IMR-90 (cell line): Measurements from ENCODE around the gene HNRNPM.

ENCODE experiments used
- RFX5 ChIP-seq: IDR thresholded peaks from 2 replicates; pipeline ENCODE4 v1.8.0; 2012; ENCODE audit warnings: low read depth, mild to moderate bottlenecking, low read length, moderate library complexity
- TF ChIP-seq, protein P1 (sequence below): conservative IDR thresholded peaks from 2 replicates; pipeline ENCODE4 v1.5.1; 2012; ENCODE audit warnings: mild to moderate bottlenecking, low read depth, low read length, improper control_type of control experiment

DNA sequence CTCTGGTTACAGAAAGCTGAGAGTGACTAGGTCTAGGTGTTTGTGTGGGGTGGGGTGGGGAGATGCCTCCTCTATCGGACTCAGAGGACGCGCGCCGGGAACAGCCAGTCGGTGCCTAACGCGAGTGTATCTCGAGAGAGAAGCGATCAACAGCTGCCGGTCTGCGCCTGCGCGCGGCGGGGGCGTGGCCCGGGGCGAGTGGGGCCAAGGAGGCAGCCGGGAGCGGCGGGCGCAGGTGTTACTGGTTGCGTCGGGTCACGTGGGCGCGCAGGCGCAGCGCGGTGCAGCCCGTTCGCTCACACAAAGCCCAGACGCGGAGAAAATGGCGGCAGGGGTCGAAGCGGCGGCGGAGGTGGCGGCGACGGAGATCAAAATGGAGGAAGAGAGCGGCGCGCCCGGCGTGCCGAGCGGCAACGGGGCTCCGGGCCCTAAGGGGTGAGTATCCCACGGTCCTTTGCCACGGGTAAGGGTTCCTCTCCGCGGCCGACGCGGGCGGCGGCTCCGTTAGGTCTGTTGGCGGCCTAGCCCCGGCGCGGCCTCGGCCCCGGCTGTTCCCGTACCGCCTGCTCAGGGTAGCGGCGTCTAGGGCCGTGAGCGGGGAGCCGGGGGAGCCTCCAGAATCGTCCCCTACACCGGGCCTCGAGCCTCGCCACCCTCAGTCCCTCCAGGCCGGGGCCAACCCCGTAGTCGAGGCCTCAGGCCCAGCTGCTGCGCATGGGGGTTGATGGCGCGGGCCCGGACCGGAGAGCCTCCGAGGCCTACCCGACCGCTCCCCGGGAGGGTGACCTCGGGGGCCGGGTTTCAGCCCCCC is at the start of gene HNRNPM:
- TF ChIP-seq, protein P1, sequence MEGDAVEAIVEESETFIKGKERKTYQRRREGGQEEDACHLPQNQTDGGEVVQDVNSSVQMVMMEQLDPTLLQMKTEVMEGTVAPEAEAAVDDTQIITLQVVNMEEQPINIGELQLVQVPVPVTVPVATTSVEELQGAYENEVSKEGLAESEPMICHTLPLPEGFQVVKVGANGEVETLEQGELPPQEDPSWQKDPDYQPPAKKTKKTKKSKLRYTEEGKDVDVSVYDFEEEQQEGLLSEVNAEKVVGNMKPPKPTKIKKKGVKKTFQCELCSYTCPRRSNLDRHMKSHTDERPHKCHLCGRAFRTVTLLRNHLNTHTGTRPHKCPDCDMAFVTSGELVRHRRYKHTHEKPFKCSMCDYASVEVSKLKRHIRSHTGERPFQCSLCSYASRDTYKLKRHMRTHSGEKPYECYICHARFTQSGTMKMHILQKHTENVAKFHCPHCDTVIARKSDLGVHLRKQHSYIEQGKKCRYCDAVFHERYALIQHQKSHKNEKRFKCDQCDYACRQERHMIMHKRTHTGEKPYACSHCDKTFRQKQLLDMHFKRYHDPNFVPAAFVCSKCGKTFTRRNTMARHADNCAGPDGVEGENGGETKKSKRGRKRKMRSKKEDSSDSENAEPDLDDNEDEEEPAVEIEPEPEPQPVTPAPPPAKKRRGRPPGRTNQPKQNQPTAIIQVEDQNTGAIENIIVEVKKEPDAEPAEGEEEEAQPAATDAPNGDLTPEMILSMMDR: no peak
- no peak for TF ChIP-seq RFX5
